NB4 (cell line): ENCODE data around the gene MPG.
A peak's percentile ranks its signal among the peaks of the same experiment; 100 is the strongest.

ENCODE experiments used
- DNase-seq: peaks from one replicate; pipeline ENCODE4 v3.0.0; 2010; ENCODE audit warnings: low read depth
- H3K4me3 ChIP-seq: one replicate; pipeline ENCODE4 v1.5.1; 2011; ENCODE audit warnings: mild to moderate bottlenecking, low read depth, low read length, moderate library complexity
- MYC ChIP-seq: IDR thresholded peaks from 2 replicates; pipeline ENCODE4 v1.6.1; 2011; ENCODE audit warnings: low read depth, low read length
- POLR2A ChIP-seq: IDR thresholded peaks from 2 replicates; pipeline ENCODE4 v1.6.1; 2011; ENCODE audit warnings: mild to moderate bottlenecking; ENCODE audit not compliant: insufficient read length; ENCODE audit errors: extremely low read depth
- TF ChIP-seq, protein P1 (sequence below): IDR thresholded peaks from one replicate; pipeline ENCODE4 v1.5.1; 2012; ENCODE audit warnings: low read depth, low read length
- TF ChIP-seq, protein P2 (sequence below): IDR thresholded peaks from 2 replicates; pipeline ENCODE4 v1.6.1; 2011; ENCODE audit warnings: low read depth, low read length

Gene MPG

DNA sequence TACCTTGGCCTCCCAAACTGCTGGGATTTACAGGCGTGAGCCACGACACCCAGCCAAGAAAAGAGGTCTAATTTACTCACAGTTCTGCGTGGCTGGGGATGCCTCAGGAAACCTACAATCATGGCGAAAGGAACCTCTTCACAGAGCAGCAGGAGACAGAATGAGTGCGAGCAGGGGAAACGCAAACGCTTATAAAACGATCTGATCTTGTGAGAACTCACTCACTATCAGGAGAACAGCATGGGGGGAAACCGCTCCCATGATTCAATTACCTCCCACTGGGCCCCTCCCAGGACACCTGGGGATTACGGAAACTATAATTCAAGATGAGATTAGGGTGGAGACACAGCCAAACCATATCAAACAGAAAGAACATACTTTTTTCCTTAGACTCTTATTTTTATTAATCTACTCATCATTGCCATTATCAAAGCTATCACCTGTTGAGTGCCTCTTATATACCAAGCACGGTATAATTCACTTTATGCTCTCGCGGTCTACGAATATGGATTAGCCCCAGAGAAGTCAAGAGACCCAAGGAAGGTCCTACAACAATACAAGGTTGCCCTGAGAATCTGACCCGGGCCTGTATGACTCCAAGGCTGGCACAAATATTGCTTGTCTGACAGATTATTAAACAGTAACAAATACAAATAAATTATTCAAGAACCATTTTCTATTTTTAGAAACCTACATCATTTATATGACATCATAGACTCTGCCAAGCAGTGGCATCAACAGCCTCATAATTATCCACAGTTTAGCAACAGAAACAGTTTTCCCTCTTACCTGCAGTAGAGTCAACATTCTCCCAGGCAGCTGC is 27.0 kb upstream of the MPG start:
- H3K4me3 ChIP-seq = peak overlapping the region; percentile 49
- no peak for DNase-seq
- TF ChIP-seq, protein P1, sequence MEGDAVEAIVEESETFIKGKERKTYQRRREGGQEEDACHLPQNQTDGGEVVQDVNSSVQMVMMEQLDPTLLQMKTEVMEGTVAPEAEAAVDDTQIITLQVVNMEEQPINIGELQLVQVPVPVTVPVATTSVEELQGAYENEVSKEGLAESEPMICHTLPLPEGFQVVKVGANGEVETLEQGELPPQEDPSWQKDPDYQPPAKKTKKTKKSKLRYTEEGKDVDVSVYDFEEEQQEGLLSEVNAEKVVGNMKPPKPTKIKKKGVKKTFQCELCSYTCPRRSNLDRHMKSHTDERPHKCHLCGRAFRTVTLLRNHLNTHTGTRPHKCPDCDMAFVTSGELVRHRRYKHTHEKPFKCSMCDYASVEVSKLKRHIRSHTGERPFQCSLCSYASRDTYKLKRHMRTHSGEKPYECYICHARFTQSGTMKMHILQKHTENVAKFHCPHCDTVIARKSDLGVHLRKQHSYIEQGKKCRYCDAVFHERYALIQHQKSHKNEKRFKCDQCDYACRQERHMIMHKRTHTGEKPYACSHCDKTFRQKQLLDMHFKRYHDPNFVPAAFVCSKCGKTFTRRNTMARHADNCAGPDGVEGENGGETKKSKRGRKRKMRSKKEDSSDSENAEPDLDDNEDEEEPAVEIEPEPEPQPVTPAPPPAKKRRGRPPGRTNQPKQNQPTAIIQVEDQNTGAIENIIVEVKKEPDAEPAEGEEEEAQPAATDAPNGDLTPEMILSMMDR = no peak
- TF ChIP-seq POLR2A (no peak), MYC (no peak)
- TF ChIP-seq, protein P2, sequence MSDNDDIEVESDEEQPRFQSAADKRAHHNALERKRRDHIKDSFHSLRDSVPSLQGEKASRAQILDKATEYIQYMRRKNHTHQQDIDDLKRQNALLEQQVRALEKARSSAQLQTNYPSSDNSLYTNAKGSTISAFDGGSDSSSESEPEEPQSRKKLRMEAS = no peak

DNA sequence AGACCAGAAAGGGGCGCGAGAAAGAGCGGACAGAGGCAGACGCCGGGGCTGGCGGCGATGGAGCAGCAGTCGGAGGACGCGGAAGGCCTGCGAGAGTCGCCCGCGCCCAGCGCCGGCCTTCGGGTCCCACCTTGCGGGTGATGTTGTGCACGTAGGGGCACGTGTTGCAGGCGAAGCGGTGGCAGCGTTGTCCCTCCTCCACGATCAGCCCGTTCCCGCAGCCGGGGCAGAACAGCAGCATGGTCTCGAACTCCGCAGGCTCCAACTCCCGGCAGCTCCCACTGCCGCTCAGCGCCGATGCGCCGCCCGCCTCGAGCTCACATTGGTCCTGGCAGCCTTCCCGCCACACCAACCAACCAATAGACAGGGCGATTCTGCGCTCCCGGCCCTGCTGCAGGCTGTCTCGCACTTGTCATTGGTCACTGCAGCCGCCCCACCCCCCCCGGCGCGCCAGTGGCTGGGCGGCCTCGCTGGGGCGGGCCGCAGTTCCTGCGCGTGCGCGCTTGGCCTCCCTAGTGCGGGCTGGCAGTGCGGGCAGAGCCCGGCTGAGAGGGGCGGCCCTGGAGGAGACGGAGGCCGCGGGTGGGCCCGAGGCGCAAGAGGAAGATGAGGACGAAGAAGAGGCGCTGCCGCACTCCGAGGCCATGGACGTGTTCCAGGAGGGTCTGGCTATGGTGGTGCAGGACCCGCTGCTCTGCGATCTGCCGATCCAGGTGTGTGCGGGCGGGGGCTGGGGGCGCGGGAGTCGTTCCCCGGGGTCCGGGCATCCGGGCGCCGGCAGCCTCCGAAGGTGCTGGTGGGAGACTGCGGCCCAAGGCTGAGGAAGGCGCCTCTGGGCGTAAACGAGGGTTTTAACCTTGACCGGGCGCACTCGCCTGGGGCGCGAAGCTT is 24.4 kb upstream of the MPG start, which contains the start of the genes POLR3K and SNRNP25:
Gene POLR3K (minus strand): TSS at position 263 of the 891 bp plus-strand sequence. CDS start 22 bp downstream, at position 241.
Gene SNRNP25 (plus strand): TSS at position 483 of the 891 bp plus-strand sequence. CDS start 189 bp downstream, at position 672.
- peak within 1 kb of the TSS; percentile 85 for H3K4me3 ChIP-seq
- peak; percentile 79 for TF ChIP-seq POLR2A
- TF ChIP-seq MYC = peak; percentile 70
- TF ChIP-seq, protein P2 = peak; percentile 76
- TF ChIP-seq, protein P1 = no peak
- DNase-seq = peak; percentile 96

DNA sequence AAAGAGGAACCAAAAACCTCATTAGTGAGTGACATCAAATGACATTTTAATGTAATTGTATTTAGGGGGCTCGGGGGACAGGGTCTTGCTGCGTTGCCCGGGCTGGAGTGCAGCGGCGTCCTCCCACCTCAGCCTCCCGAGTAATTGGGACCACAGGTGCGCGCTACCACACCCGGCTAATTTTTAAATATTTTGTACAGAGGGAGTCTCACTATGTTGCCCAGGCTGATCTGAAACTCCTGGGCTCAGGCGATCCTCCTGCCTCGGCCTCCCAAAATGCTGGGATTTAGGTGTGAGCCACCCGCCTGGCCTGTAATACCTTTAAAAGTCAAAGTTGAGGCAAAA is 23.8 kb upstream of the MPG start:
- TF ChIP-seq MYC (no peak), POLR2A (no peak)
- TF ChIP-seq, protein P2 = no peak
- TF ChIP-seq, protein P1 = no peak
- no peak for DNase-seq
- peak overlapping the region; percentile 65 for H3K4me3 ChIP-seq

DNA sequence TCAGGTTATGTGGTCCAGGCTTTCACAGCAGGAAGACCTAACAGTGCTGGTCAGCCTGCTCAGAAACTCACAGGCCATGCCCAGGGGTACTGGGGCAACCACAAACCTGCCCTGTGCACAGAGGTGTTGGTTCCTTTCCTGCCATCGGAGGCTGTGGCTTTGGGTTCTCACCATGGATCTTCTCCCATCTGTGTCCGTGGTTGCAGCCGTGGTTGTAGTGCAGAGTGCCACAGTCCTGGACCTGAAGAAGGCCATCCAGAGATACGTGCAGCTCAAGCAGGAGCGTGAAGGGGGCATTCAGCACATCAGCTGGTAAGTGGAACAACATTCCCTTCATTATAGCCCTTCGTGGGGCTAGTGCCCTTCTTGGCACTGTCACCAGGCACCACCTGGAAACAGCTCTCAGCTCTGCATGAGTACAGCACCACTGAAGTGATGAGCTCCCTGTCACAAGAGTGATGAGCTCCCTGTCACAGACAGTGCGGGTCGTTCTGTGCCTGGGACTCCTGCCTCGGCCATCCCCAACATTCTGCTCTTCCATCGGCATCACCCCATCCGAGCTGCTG is 22.4 kb upstream of the MPG start:
- DNase-seq = no peak
- no peak overlapping the region for H3K4me3 ChIP-seq
- TF ChIP-seq POLR2A (no peak), MYC (no peak)
- TF ChIP-seq, protein P1 = no peak
- TF ChIP-seq, protein P2 = no peak

DNA sequence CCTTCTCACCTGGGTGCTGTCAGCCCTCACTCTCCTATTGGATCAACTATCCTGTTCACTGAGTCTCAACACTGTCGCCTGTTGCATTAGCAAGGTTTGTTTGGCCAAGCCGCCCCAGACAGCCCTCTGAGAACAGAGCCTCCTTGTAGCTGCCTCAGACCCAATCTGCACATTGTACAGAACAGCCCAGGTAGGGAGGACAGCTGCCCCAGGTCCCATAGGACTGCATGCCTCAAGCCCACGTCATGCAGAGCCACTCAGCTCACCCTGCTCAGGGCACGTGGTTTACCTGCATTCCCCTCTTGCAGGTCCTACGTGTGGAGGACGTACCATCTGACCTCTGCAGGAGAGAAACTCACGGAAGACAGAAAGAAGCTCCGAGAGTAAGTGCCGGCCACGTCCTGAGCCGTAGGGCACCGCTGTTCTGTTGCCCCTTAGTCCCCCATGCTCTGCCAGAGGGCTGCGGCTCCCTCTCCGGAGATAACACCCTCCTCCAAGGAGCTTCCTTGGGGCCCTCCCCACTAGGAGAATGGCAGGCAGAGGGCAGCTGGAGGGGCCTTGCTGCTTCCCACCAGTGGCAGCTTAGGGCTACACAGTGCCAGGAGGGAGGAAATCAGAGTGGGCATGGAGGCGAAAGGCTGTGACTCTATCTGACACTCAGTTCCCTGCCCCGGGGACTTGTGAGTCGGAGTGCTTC is 21.6 kb upstream of the MPG start:
- TF ChIP-seq MYC = no peak
- no peak for TF ChIP-seq POLR2A
- TF ChIP-seq, protein P1 = no peak
- TF ChIP-seq, protein P2 = no peak
- no peak for DNase-seq
- H3K4me3 ChIP-seq = no peak overlapping the region
